IPS-18a (cell line): ENCODE results near the gene TMEM248.
"Not testable (repeated sequence)": the region's sequence is repeated elsewhere in the genome, so short reads cannot be mapped to it uniquely, and the experiment has no call there.

Experiments used
- H3K27ac ChIP-seq: one replicate; pipeline ENCODE4 v1.5.1; 2013; ENCODE audit warnings: low read length
- H3K27me3 ChIP-seq: one replicate; pipeline ENCODE4 v1.6.1; 2013; ENCODE audit warnings: mild to moderate bottlenecking, low read length; ENCODE audit not compliant: control insufficient read depth, insufficient read depth
- H3K36me3 ChIP-seq: one replicate; pipeline ENCODE4 v1.6.1; 2013; ENCODE audit warnings: low read depth, low read length; ENCODE audit not compliant: control insufficient read depth
- H3K4me1 ChIP-seq: one replicate; pipeline ENCODE4 v1.6.1; 2013; ENCODE audit warnings: low read depth, low read length; ENCODE audit not compliant: control insufficient read depth
- H3K4me3 ChIP-seq: one replicate; pipeline ENCODE4 v1.5.1; 2013; ENCODE audit warnings: low read length
- H3K9ac ChIP-seq: one replicate; pipeline ENCODE4 v1.6.1; 2013; ENCODE audit warnings: mild to moderate bottlenecking, low read length, moderate library complexity
- H3K9me3 ChIP-seq: one replicate; pipeline ENCODE4 v1.6.1; 2013; ENCODE audit warnings: low read depth, low read length; ENCODE audit not compliant: control insufficient read depth

Gene TMEM248, protein sequence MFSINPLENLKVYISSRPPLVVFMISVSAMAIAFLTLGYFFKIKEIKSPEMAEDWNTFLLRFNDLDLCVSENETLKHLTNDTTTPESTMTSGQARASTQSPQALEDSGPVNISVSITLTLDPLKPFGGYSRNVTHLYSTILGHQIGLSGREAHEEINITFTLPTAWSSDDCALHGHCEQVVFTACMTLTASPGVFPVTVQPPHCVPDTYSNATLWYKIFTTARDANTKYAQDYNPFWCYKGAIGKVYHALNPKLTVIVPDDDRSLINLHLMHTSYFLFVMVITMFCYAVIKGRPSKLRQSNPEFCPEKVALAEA

DNA sequence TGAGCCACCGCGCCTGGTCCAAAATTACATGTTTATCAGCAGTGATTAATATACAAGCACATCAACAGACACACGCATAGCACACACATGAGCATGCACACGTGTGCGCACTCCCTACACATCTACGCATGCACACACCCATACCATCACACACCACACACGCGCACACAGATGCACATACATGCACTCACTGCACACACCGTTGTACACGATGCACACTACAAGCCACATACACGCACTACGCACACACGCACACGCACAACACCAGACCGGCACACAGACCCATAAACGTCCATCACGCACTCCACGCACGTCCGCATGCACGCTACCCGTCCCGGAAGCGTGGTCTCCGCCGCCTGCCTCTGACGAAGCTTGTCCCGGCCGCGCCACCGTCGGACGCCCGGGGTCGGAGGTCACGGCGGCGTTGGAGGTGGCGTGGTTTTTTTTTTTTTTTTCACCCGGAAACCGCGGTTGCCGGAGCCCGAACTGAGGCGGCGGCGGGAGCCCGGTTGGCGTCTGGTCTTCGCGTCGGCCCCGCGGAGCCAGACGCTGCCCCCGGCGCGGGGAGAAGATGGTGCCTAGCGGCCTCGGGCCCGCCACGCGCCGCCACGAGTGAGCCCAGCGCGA, at the start of gene TMEM248:
Gene TMEM248 (plus strand): TSS at position 457 of the 627 bp plus-strand sequence. CDS start 20,641 bp downstream, outside the sequence.
- Histone ChIP-seq H3K27me3 (no peaks in the 10 kb centered on the region), H3K36me3 (no peaks in the 10 kb centered on the region), H3K4me1 (peaks cover 7% of the 10 kb centered on the region), H3K9ac (peak within 1 kb of the TSS; percentile 78), H3K4me3 (peak within 1 kb of the TSS; percentile 85), H3K27ac (peak within 1 kb of the TSS; percentile 8), H3K9me3 (no peaks in the 10 kb centered on the region)

DNA sequence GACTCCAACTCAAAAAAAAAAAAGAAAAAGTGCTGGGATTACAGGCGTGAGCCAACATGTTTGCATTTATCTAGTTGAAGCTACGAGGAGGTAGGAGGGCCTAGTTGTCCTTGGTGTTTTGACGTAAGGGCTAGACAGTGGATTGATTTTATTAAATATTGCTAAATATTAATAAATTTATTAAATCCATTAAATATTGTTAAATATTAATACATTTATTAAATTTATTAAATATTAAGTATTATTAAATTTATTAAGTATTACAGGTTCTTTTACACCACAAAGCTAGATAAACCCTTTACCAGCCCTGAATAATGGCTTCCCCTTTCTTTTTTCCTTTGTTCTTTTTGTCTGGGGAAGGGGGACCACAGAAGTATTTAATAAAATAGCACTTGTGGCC, 47.5 kb upstream of the TMEM248 start:
- Histone ChIP-seq H3K9ac (no peak overlapping the region), H3K27me3 (no peaks in the 10 kb centered on the region), H3K4me1 (peaks cover 3% of the 10 kb centered on the region), H3K36me3 (no peaks in the 10 kb centered on the region), H3K4me3 (no peak overlapping the region), H3K9me3 (no peaks in the 10 kb centered on the region), H3K27ac (no peak overlapping the region)

DNA sequence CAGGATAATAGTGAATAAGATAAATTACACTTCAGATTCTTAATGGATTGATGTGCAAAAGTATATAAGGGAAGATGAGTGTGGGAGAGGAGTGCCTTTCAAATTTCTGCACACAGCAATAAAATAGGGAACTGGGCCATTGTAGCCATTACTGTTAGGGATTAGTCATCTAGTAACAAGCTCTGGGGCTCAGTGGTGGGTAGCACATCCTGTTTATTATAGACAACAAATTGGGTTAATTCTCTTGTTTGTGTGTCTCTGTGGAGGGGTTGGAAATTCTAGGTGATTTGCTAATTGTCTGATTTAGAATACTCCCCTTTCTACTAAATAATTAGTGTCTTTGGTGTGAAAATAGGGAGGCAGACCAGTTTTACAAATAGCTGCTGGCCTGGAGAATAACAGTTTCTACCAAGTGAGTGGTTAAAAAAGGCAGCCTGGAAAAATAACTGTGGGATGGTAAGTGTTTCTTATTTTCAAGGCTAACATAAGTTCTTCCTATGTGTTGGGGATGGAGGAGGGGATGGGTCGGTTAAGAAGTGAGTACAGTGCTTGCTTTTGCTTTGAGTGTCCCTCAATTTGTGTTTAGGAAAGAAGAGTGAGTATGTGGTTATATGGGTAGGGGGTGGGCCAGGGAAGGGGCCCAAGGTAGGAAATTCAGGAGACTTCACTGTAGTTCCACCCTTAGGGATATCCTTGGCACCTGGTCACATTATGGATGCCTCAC, 43.3 kb upstream of the TMEM248 start:
- H3K9me3 ChIP-seq = no peaks in the 10 kb centered on the region
- H3K27ac ChIP-seq = no peak overlapping the region
- H3K36me3 ChIP-seq = no peaks in the 10 kb centered on the region
- no peak overlapping the region for H3K4me3 ChIP-seq
- H3K27me3 ChIP-seq = no peaks in the 10 kb centered on the region
- no peaks in the 10 kb centered on the region for H3K4me1 ChIP-seq
- no peak overlapping the region for H3K9ac ChIP-seq

DNA sequence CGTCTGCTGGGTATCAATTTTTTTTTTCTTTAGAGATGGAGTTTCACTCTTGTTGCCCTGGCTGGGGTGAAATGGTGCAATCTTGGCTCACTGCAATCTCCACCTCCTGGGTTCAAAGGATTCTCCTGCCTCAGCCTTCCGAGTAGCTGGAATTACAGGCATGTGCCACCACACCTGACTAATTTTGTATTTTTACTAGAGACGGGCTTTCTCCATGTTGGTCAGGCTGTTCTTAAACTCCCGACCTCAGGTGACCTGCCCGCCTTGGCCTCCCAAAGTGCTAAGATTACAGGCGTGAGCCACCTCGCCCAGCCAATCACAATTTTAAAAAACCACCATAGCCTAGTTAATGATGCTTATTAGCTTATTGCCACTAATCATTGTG, 42.7 kb upstream of the TMEM248 start:
- not testable (repeated sequence) for H3K9ac ChIP-seq, H3K9me3 ChIP-seq, H3K27ac ChIP-seq, H3K4me1 ChIP-seq, H3K36me3 ChIP-seq, H3K4me3 ChIP-seq, H3K27me3 ChIP-seq

DNA sequence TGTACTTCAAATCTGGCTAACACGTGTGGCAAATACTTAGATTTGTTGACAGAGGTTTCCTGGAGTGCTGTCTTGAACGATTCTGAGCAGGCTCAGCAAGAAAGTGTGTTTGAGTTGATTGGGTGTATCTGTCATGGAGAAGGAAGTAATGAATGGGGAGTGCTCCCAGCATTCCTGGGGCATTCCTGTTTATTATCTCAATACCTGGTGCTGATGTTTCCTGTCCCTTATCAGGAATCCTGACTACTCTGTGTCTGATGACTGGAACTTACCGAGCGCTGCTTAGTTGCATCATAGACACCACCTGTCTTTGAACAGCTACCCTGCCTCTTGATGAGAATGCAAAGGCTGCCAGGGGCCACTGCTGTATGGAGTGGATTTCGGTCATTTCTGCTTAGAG, 41.0 kb upstream of the TMEM248 start:
- Histone ChIP-seq H3K36me3 (no peaks in the 10 kb centered on the region), H3K4me3 (no peak overlapping the region), H3K9me3 (no peaks in the 10 kb centered on the region), H3K27ac (no peak overlapping the region), H3K27me3 (no peaks in the 10 kb centered on the region), H3K9ac (no peak overlapping the region), H3K4me1 (no peaks in the 10 kb centered on the region)

DNA sequence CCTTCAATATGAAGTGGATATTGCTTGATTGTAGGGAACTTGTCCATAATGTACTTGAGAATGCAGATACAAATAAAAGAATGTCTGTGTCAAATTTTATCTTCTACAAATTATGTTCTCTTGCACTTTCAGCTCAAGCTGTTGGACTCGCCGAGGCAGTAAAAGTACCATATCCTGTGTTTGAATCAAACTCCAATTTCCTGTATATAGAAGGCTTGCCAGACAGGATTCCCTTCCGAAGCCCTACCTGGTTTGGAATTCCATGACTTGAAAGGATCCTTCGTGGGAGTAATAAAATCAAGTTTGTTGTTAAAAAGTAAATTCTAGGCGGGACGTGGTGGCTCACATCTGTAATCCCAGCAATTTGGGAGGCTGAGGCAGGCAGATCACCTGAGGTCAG, 40.4 kb upstream of the TMEM248 start:
- not testable (repeated sequence) for H3K27ac ChIP-seq, H3K4me1 ChIP-seq, H3K36me3 ChIP-seq, H3K4me3 ChIP-seq, H3K9me3 ChIP-seq, H3K27me3 ChIP-seq, H3K9ac ChIP-seq

DNA sequence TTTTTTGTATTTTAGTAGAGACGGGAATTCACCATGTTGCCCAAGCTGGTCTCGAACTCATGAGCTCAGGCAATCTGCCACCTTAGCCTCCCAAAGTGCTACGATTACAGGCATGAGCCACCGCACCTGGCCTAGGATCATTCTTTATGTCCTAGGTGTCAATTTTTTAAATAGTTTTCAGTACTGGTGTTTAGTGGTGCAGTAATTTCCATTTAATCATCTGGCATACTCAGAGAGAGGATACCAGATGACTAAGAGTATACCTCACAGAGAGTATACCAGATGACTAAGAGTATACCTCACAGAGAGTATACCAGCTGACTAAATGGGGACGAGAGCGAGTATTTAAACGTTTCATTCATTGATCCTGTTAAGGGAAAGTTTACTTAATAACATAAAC, 37.3 kb upstream of the TMEM248 start:
- Histone ChIP-seq H3K9ac (no peak overlapping the region), H3K4me1 (no peaks in the 10 kb centered on the region), H3K4me3 (no peak overlapping the region), H3K36me3 (no peaks in the 10 kb centered on the region), H3K27ac (no peak overlapping the region), H3K27me3 (no peaks in the 10 kb centered on the region), H3K9me3 (no peaks in the 10 kb centered on the region)

DNA sequence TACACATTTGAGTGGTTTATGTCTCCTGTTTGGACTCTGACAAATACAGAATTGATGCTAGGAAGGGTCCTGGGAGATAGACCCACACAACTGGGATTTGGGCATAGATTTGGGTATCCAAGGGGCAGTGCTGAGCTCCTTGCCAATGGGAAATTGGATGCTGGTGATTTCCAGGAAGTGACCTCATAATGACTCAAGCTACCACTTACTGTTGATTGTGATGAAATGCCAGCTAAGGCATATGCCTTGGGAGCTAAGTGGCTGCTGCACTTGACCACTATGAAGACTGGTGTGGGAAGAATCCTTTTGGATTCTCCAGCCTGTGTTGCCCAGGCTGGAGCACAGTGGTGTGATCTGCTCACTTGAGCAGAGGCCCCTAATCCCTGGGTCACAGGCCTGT, 36.5 kb upstream of the TMEM248 start:
- H3K4me1 ChIP-seq, H3K9ac ChIP-seq, H3K36me3 ChIP-seq, H3K27ac ChIP-seq, H3K27me3 ChIP-seq, H3K9me3 ChIP-seq, H3K4me3 ChIP-seq: not testable (repeated sequence)

DNA sequence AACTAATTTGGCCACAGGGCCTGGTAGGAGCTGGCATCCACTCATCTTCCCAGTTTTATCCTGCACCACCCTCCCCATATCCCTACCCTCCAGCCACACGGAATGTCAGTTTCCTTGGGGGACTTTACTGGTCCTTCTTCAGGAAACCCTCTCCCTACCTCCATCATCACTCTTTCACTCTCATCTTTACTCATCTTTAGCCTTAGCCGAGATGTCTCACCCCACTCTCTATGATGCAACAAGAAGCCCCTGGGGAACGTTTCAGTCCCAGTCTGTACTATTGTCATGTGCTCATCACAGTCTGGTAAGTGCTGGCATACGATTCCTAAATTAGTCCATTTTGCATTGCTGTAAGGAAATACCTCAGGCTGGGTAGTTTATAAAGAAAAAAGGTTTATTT, 34.9 kb upstream of the TMEM248 start:
- no peaks in the 10 kb centered on the region for H3K9me3 ChIP-seq
- no peaks in the 10 kb centered on the region for H3K4me1 ChIP-seq
- no peak overlapping the region for H3K27ac ChIP-seq
- no peaks in the 10 kb centered on the region for H3K36me3 ChIP-seq
- no peak overlapping the region for H3K4me3 ChIP-seq
- H3K27me3 ChIP-seq = no peaks in the 10 kb centered on the region
- H3K9ac ChIP-seq = no peak overlapping the region

DNA sequence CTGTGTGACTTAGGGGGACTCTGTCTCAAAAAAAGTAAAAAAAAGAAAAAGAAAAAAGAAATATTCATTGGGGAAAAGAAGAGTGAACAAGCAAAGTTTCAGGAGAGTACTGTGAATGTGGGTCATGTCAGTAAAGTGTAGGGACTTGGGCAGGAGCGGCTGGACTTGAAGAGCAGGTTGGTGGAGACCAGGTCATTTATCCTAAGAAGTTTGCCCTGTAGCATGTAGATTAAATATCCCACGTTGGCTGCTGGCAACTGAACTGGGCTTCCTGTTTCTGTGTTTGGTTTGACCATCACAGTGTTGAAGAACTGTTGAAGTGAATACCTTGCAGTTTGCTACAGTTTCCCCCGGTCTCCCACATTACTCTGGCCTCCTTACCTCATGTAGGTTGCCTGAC, 32.8 kb upstream of the TMEM248 start:
- not testable (repeated sequence) for H3K4me3 ChIP-seq, H3K9me3 ChIP-seq, H3K27me3 ChIP-seq, H3K36me3 ChIP-seq, H3K9ac ChIP-seq, H3K4me1 ChIP-seq, H3K27ac ChIP-seq

DNA sequence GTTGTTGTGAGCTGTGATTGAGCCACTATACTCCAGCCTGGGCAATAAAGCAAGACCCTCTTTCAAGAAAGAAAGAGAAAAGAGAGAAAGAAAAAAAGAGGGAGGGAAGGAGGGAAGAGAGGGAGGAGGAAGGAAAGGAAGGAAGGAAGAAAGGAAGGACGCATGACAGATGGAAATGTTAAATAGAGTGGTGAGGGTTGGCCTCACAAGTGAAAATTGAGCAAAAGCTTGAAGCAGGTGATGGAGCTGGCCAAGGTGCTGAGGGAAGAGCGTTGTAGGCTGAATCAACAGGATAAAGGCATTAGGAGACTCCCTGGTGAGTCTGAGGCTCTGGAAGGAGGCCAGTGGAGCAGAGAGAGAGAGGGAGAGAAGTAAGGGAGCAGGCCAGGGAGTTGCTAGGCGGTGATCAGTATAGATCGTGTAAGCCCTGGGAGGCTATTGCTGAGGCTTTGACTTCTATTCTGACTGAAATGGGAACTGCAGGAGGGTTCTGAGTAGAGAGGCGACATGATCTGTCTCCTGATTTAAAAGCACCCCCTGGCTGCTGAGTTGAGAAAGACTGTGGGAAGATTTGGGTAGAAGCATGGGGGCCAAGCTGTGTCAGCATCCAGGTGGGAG, 26.5 kb upstream of the TMEM248 start:
- Histone ChIP-seq H3K9me3 (no peaks in the 10 kb centered on the region), H3K27ac (no peak overlapping the region), H3K9ac (no peak overlapping the region), H3K27me3 (no peaks in the 10 kb centered on the region), H3K4me1 (no peaks in the 10 kb centered on the region), H3K4me3 (no peak overlapping the region), H3K36me3 (peaks cover 8% of the 10 kb centered on the region)
